GM19395 (cell line): ENCODE data around the gene CYS1.
A peak's percentile ranks its signal among the peaks of the same experiment; 100 is the strongest.
"Not testable (repeated sequence)": the region's sequence is repeated elsewhere in the genome, so short reads cannot be mapped to it uniquely, and the experiment has no call there.

Experiments used
- ATAC-seq: cut with Tn5 transposase; IDR thresholded peaks from one replicate; pipeline ENCODE4 v1.9.1; 2021; ENCODE audit warnings: mild to moderate bottlenecking, moderate library complexity; ENCODE audit not compliant: unreplicated experiment

Gene CYS1

DNA sequence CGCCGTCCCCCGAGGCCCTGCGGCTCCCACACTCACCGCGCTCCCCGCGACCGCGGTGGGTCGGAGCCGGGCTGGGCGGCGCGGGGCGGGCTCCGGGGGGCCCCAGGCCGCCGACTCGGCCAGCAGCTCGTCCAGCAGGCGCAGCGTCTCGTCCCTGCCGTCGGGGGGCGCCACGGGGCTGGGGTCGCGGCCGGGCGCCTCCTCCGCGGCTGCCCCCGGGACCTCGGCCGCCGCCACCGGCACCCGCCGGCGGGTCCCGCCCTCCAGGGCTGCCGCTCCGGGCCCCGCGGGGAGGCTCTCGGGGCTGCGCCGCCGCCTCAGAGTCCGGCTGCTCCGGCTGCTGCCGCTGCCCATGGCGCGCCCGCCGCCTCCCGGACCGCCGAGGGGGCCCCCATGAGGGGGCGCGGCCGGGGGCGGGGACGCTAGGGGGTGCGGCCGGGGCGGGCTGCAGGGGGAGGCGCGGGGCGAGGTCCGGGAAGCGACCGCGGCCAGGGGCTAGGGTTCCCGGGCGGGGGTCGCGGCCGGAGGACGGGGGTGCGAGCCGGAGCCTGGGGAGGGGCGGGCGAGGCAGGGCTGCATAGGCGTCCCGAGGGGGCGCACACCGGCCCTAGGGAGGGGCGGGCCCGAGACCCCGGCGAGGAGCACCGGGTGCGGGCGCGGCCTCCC is at the start of gene CYS1:
TSS of gene CYS1 (minus strand) at position 542 of the 666 bp plus-strand sequence. CDS start at position 354, 188 bp downstream.
- peak; percentile 22 for ATAC-seq

DNA sequence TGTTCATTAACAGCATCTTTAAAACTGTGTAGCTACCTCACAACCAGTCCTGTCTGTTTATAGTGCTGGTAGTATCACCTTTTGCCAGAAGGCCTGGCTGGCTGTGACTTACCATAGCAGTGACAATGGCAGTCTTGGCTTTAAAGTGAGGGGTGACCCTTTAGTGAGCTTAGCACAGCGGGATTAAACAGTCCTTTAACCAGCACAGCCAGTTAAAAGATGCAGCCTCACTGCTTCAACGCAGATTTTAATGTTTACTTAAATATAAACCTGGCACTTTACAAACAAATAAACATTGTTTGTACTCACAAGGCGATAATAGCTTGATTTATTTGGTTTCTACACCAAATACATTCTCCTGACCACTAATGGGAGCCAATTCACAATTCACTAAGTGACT is 49.3 kb upstream of the CYS1 start:
- ATAC-seq = no peak

GRCh38 chr2:10128420-10128819 is 48.2 kb upstream of the CYS1 start:
- ATAC-seq = no peak

DNA sequence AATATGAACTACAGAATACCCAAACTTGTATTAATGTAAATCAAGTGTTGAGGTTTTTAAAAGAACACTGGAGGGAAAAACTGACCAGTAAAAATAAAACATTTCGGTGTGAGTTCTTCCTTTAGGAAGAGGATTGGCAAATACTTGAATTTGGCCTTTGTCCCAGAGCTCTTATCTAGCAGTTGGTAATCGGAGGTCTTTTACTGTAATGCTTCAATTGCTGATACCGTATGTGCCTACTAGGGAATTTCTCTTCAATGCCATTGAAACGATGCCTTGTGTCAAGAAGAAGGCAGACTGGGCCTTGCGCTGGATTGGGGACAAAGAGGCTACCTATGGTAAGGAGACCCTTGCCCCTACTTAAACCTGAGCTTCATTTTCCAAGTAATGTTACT is 46.4 kb upstream of the CYS1 start:
- no peak for ATAC-seq

GRCh38 chr2:10125842-10126631 is 45.8 kb upstream of the CYS1 start:
- no peak for ATAC-seq

DNA sequence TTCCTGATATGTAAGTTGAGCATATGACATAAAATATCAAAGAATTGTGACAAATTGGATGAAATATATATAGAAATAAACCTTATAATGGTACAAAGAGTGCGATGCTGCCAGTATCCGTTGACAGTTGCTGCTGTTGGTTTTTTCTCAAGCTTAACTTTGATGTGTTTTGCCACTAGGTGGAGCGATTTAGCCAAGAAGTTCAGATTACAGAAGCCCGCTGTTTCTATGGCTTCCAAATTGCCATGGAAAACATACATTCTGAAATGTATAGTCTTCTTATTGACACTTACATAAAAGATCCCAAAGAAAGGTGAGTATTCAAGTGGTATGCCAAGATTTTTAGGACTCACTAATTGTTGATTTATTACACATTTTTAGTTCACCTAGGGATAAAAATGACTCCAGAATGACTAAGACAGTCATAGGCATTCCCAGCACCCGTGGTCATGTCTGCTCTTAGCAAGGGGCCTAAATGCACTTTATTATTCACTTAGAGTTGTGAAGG is 44.4 kb upstream of the CYS1 start:
- ATAC-seq = no peak

GRCh38 chr2:10123281-10123680 is 43.1 kb upstream of the CYS1 start:
- no peak for ATAC-seq

DNA sequence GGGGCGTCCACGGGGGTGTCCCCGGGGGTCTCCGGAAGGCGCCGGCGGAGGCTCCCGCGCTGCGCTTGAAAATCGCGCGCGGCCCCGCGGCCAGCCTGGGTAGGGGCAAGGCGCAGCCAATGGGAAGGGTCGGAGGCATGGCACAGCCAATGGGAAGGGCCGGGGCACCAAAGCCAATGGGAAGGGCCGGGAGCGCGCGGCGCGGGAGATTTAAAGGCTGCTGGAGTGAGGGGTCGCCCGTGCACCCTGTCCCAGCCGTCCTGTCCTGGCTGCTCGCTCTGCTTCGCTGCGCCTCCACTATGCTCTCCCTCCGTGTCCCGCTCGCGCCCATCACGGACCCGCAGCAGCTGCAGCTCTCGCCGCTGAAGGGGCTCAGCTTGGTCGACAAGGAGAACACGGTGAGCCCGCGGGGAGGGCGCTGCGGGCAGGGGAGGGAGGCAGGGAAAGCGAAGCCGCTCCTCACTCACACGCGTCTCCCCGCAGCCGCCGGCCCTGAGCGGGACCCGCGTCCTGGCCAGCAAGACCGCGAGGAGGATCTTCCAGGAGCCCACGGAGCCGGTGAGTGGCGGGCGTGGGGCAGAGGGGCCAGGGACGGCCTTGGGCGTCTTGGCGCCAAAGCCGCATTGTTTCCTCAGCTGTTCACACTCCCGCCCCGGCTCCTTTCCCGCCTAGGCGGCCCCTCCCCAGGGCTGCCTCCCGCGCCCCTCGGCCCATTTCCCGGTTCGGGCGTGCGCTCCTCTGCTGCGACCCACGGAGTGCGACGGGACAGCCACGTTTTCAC is 42.5 kb upstream of the CYS1 start, which contains the start of gene RRM2:
TSS of gene RRM2 (plus strand) at position 240 of the 781 bp plus-strand sequence. CDS start at position 300, 60 bp downstream.
- ATAC-seq = peak; percentile 71

- ATAC-seq = no peak
Observed at GRCh38 chr2:10120877-10121574, 40.8 kb upstream of the CYS1 start.

GRCh38 chr2:10120158-10120876 is 40.1 kb upstream of the CYS1 start:
- peak; percentile 59 for ATAC-seq

- no peak for ATAC-seq
Observed at GRCh38 chr2:10119601-10120157, 39.5 kb upstream of the CYS1 start.

GRCh38 chr2:10119027-10119325 is 38.8 kb upstream of the CYS1 start:
- no peak for ATAC-seq

GRCh38 chr2:10109311-10109710 is 29.1 kb upstream of the CYS1 start:
- no peak for ATAC-seq

- not testable (repeated sequence) for ATAC-seq
Observed at GRCh38 chr2:10104906-10105305, 24.7 kb upstream of the CYS1 start.

- no peak for ATAC-seq
Observed at GRCh38 chr2:10103179-10103578, 23.0 kb upstream of the CYS1 start.

DNA sequence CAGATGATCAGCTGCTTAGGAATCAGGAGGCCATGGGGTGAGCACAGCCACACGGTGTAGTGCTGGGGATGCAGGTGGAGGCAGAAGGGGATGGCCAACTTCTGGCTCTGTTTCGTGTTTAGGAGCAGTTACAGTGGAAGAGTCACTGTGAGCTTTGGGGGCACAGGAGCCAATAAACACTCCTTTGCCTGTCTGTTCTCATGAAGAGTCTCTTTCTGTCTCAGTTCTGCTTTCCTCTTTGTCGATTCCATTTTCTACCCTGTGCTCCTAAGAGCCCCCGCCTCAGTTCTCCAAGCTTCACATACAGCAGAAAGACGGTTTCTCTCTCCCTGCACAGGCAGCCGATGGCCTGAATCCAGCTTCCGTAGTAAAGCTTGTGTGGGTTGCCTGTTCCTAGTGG is 21.3 kb upstream of the CYS1 start:
- ATAC-seq = no peak

DNA sequence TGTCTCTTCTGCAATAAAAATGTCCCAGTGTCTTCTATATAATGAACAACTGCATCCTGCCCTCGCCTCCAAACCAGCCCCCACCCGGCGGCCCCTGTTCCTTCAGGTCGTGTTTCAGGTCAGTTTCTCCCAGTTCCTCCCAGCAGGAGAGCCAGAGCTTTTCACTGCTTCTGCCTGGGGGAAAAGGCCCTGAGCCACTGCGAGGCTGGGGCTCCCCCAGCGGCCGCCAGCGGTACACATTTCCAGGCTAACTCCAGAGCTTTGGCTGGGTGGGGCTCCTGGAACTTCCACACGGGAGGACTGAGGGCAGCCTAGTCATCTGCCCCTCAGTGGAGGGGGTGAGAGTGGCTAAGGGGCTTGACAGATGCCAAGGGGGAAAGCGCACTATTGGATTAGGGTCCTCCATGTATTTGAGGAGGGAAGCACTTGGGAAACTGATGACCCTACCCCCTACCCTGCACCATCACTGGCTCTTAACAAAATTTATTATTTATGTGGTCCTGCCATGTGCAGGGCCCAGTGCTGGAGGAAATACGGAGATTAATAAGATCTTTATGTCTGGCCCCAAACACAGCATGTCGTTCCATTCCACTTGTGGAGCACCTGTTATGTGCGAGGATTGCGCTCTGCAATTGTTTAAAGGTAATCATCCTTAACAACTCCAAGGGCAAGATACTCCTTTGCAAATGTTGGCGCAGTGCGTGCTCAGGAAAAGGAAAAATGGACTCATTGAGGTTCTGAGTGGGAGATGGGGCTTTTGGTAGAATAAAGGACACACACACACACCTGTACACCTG is 17.3 kb upstream of the CYS1 start:
- ATAC-seq = peak; percentile 73

DNA sequence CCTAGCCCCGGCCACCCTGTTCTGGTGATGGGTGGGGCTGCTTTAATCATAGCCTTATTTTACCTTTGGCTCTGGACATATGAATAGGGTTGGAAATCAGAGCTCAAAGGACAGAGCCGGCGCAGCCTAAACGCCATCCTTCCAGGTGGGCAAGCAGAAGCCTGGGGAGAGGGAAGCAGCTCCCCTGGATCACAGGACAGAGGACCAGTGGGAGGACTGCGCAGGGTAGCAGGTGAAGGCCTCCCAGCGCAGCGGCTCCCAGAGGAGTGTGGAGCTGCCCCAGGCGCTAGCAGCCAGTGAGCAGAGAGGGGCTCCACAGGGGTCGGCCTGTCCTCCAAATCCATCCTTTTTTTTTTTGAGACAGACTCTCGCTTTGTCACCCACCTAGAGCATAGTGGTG is 16.4 kb upstream of the CYS1 start:
- no peak for ATAC-seq

GRCh38 chr2:10095175-10095574 is 15.0 kb upstream of the CYS1 start:
- no peak for ATAC-seq
